Colonic mucosa (tissue), 4 donors: Measurements from ENCODE around the gene UBE4B. TPM values are rescaled to one million over a fixed set of nuclear protein-coding genes. Genes with fewer than 3 reads are reported as not detected.
"Not testable (repeated sequence)": the region's sequence is repeated elsewhere in the genome, so short reads cannot be mapped to it uniquely, and the experiment has no call there.

ENCODE experiments used
- DNase-seq: peaks from one replicate; pipeline ENCODE4 v3.0.0-alpha.2; 2020
- H3K27ac ChIP-seq: fragments of 200-600 bp; one replicate; pipeline ENCODE4 v1.8.0; 2021
- H3K27me3 ChIP-seq: fragments of 200-600 bp; one replicate; pipeline ENCODE4 v1.8.0; 2021
- H3K36me3 ChIP-seq: fragments of 200-600 bp; one replicate; pipeline ENCODE4 v1.8.0; 2021
- H3K4me1 ChIP-seq: fragments of 200-600 bp; one replicate; pipeline ENCODE4 v1.8.0; 2021; ENCODE audit warnings: mild to moderate bottlenecking
- H3K4me3 ChIP-seq: fragments of 200-600 bp; one replicate; pipeline ENCODE4 v1.8.0; 2021
- H3K9ac ChIP-seq, 2 donors: one replicate each; pipeline ENCODE4 v1.7.0; 2013; ENCODE audit warnings: control low read depth in 2 of 2, low read depth in 2 of 2, low read length in 2 of 2
- H3K9me3 ChIP-seq: fragments of 200-600 bp; one replicate; pipeline ENCODE4 v1.8.0; 2021
- CTCF ChIP-seq: fragments of 200-600 bp; IDR thresholded peaks from one replicate; pipeline ENCODE4 v1.8.0; 2022; ENCODE audit warnings: antibody characterized with exemption, mild to moderate bottlenecking
- intact Hi-C: fragments of 100-400 bp; cut with DNase I; formaldehyde crosslinking; loops from one replicate; pipeline ENCODE4 v1.14.1; 2022
- total RNA-seq, 2 donors: library from RNA; stranded (reverse); fragmentation: NEBNext Ultra II Directional in 1 of 2; extraction: Animal tissue kit (Norgen Biotek cat#: 25700) in 1 of 2; gene quantifications; one replicate each; pipeline ENCODE4 v1.2.1, GENCODE V29; 2021
- donor health status: healthy.
- donor health status: DM: no; HTN: no; CAD: no.
- donor health status: DM: no; HTN: no; CAD: no.

The UBE4B gene
- total RNA-seq, 2 donors from 2014 or later, result 34.6 to 40.9 TPM

GRCh38 chr1:10007169-10007568 is 25.6 kb upstream of the UBE4B start:
- TF ChIP-seq CTCF, result no peak
- Histone ChIP-seq H3K9ac (no peak overlapping the region), H3K36me3 (no peaks in the 10 kb centered on the region), H3K4me3 (no peak overlapping the region), H3K27me3 (no peaks in the 10 kb centered on the region), H3K9me3 (no peaks in the 10 kb centered on the region), H3K4me1 (no peaks in the 10 kb centered on the region), H3K27ac (no peak overlapping the region)
- intact Hi-C loops, result no loop called here
- no peak for DNase-seq

- no peaks in the 10 kb centered on the region for H3K27me3 ChIP-seq
- no peaks in the 10 kb centered on the region for H3K9me3 ChIP-seq
- intact Hi-C loops, result no loop called here
- no peak overlapping the region for H3K27ac ChIP-seq
- TF ChIP-seq CTCF, result no peak
- no peak overlapping the region for H3K9ac ChIP-seq
- H3K36me3 ChIP-seq, result no peaks in the 10 kb centered on the region
- no peaks in the 10 kb centered on the region for H3K4me1 ChIP-seq
- no peak overlapping the region for H3K4me3 ChIP-seq
- DNase-seq, result no peak
These were observed 18.7 kb upstream of the UBE4B start for GRCh38 chr1:10014016-10014415.

- H3K27ac ChIP-seq, result no peak overlapping the region
- no peaks in the 10 kb centered on the region for H3K36me3 ChIP-seq
- intact Hi-C loops, result no loop called here
- no peak overlapping the region for H3K9ac ChIP-seq
- H3K27me3 ChIP-seq, result no peaks in the 10 kb centered on the region
- H3K9me3 ChIP-seq, result no peaks in the 10 kb centered on the region
- no peak for TF ChIP-seq CTCF
- no peak overlapping the region for H3K4me3 ChIP-seq
- no peaks in the 10 kb centered on the region for H3K4me1 ChIP-seq
- DNase-seq, result no peak
These were observed 13.2 kb upstream of the UBE4B start for GRCh38 chr1:10019561-10019960.

GRCh38 chr1:10020086-10020485 is 12.7 kb upstream of the UBE4B start:
- H3K27ac ChIP-seq, result no peak overlapping the region
- no peaks in the 10 kb centered on the region for H3K4me1 ChIP-seq
- intact Hi-C loops, result no loop called here
- H3K4me3 ChIP-seq, result no peak overlapping the region
- H3K27me3 ChIP-seq, result no peaks in the 10 kb centered on the region
- DNase-seq, result no peak
- H3K9me3 ChIP-seq, result no peaks in the 10 kb centered on the region
- TF ChIP-seq CTCF, result no peak
- no peak overlapping the region for H3K9ac ChIP-seq
- no peaks in the 10 kb centered on the region for H3K36me3 ChIP-seq

GRCh38 chr1:10020678-10021077 is 12.1 kb upstream of the UBE4B start:
- H3K4me1 ChIP-seq, DNase-seq, H3K27me3 ChIP-seq, H3K36me3 ChIP-seq, H3K9me3 ChIP-seq, H3K4me3 ChIP-seq, intact Hi-C loops, H3K9ac ChIP-seq, H3K27ac ChIP-seq: not testable (repeated sequence)

- H3K9ac ChIP-seq, H3K27ac ChIP-seq, H3K27me3 ChIP-seq, DNase-seq, H3K9me3 ChIP-seq, H3K36me3 ChIP-seq, intact Hi-C loops, H3K4me3 ChIP-seq, H3K4me1 ChIP-seq: not testable (repeated sequence)
These were observed 10.8 kb upstream of the UBE4B start for GRCh38 chr1:10021992-10022391.

GRCh38 chr1:10022656-10023055 is 10.1 kb upstream of the UBE4B start:
- intact Hi-C loops, result no loop called here
- no peak for DNase-seq
- Histone ChIP-seq H3K36me3 (no peaks in the 10 kb centered on the region), H3K4me1 (no peaks in the 10 kb centered on the region), H3K27me3 (no peaks in the 10 kb centered on the region), H3K9ac (no peak overlapping the region), H3K4me3 (no peak overlapping the region), H3K27ac (no peak overlapping the region), H3K9me3 (no peaks in the 10 kb centered on the region)
- no peak for TF ChIP-seq CTCF
